Keratinocyte (primary cell): Measurements from ENCODE around the gene BET1L. TPM values are rescaled to one million over a fixed set of nuclear protein-coding genes. Genes with fewer than 3 reads are reported as not detected.

Source experiments
- DNase-seq: peaks from one replicate; pipeline ENCODE4 v3.0.0-alpha.2; 2011; ENCODE audit warnings: low read depth, missing footprints, low spot score
- FAIRE-seq: peaks from 2 replicates; lab custom pipeline; 2011; peaks lifted over from hg19 to GRCh38; lab: Jason Lieb, UNC
- H2AFZ ChIP-seq: 2 replicates; pipeline ENCODE4 v1.6.0; 2012; ENCODE audit warnings: low read length, control low read depth, inconsistent platforms; ENCODE audit not compliant: control insufficient read depth
- H3K27ac ChIP-seq: 2 replicates; pipeline ENCODE4 v1.5.1; 2011; ENCODE audit warnings: low read length; ENCODE audit not compliant: control insufficient read depth, insufficient read depth
- H3K27me3 ChIP-seq: 3 replicates; pipeline ENCODE4 v1.6.0; 2011; ENCODE audit warnings: low read length; ENCODE audit not compliant: control insufficient read depth, insufficient read depth; ENCODE audit errors: extremely low read depth
- H3K36me3 ChIP-seq, 2 experiments: 2 replicates in 1 of 2; 3 replicates in 1 of 2; pipeline ENCODE4 v1.5.1; 2011; ENCODE audit warnings: low read length in 2 of 2, mild to moderate bottlenecking in 1 of 2; ENCODE audit not compliant: control insufficient read depth in 2 of 2, insufficient read depth in 2 of 2; ENCODE audit errors: extremely low read depth in 1 of 2
- H3K4me1 ChIP-seq: 3 replicates; pipeline ENCODE4 v1.5.1; 2011; ENCODE audit warnings: low read length; ENCODE audit not compliant: control insufficient read depth, insufficient read depth; ENCODE audit errors: extremely low read depth
- H3K4me2 ChIP-seq: 3 replicates; pipeline ENCODE4 v1.6.0; 2011; ENCODE audit warnings: low read depth, low read length; ENCODE audit not compliant: control insufficient read depth, insufficient read depth; ENCODE audit errors: extremely low read depth
- H3K4me3 ChIP-seq, 3 experiments: fragments of 200-600 bp in 1 of 3; sonication (generic) in 1 of 3; 2 replicates in 2 of 3; 3 replicates in 1 of 3; pipeline ENCODE4 v1.5.1; 2011 to 2016; ENCODE audit warnings: low read length in 3 of 3, mild to moderate bottlenecking in 3 of 3, control low read depth in 2 of 3, inconsistent platforms in 1 of 3, low read depth in 1 of 3, mixed read lengths in 1 of 3, mixed run types in 1 of 3, moderate library complexity in 1 of 3; ENCODE audit not compliant: control insufficient read depth in 2 of 3, insufficient read depth in 2 of 3; ENCODE audit errors: extremely low read depth in 1 of 3
- H3K79me2 ChIP-seq: 2 replicates; pipeline ENCODE4 v1.6.0; 2012; ENCODE audit warnings: low read length; ENCODE audit not compliant: control insufficient read depth, insufficient read depth
- H3K9ac ChIP-seq: 3 replicates; pipeline ENCODE4 v1.6.0; 2011; ENCODE audit warnings: low read length; ENCODE audit not compliant: control insufficient read depth, insufficient read depth; ENCODE audit errors: extremely low read depth
- H3K9me1 ChIP-seq: 3 replicates; pipeline ENCODE4 v1.6.0; 2011; ENCODE audit warnings: low read length; ENCODE audit not compliant: control insufficient read depth, insufficient read depth; ENCODE audit errors: extremely low read depth
- H3K9me3 ChIP-seq: 2 replicates; pipeline ENCODE4 v1.5.1; 2012; ENCODE audit warnings: low read depth, low read length; ENCODE audit not compliant: control insufficient read depth
- H4K20me1 ChIP-seq: 3 replicates; pipeline ENCODE4 v1.6.0; 2011; ENCODE audit warnings: low read length; ENCODE audit not compliant: control insufficient read depth, insufficient read depth; ENCODE audit errors: extremely low read depth
- EZH2 ChIP-seq: IDR thresholded peaks from one replicate; pipeline ENCODE4 v1.6.1; 2012; ENCODE audit warnings: inconsistent platforms, mild to moderate bottlenecking, low read length, moderate library complexity
- dilution Hi-C: fragments of 300-500 bp; cut with MboI; formaldehyde crosslinking; loops from one replicate; pipeline ENCODE4 v1.7.0; 2020; ENCODE audit warnings: low sequenced_read_pairs; ENCODE audit not compliant: extremely low pct_ligation_motif_present
- polyA plus RNA-seq, 5 experiments: library from polyadenylated mRNA; depleted of rRNA in 3 of 5; stranded (reverse) in 3 of 5; stranded (forward) in 1 of 5; unstranded in 1 of 5; fragments of >200 nt; gene quantifications; 1 replicate in 1 of 5; 2 replicates in 3 of 5; 3 replicates in 1 of 5; pipeline versions ENCODE4 v1.2.1 to v1.2.3, GENCODE V29; 2011 to 2012; ENCODE audit warnings: missing spikeins in 2 of 5, low read depth in 1 of 5, low replicate concordance in 1 of 5
- TF ChIP-seq, protein P1 (sequence below), 3 experiments: IDR thresholded peaks in 1 of 3; conservative IDR thresholded peaks in 1 of 3; optimal IDR thresholded peaks in 1 of 3; 2 replicates in 2 of 3; 3 replicates in 1 of 3; pipeline versions ENCODE3 to v1.5.1; 2011; ENCODE audit warnings: low read length in 3 of 3, mild to moderate bottlenecking in 3 of 3, moderate library complexity in 2 of 3, control low read depth in 1 of 3, inconsistent platforms in 1 of 3; ENCODE audit not compliant: insufficient read depth in 2 of 3; ENCODE audit errors: extremely low read depth in 1 of 3

The BET1L gene
- polyA plus RNA-seq, 1 donor (not counting 4 experiments of a cell fraction or from before 2014, with no cell fraction given) = 27.0 TPM

DNA sequence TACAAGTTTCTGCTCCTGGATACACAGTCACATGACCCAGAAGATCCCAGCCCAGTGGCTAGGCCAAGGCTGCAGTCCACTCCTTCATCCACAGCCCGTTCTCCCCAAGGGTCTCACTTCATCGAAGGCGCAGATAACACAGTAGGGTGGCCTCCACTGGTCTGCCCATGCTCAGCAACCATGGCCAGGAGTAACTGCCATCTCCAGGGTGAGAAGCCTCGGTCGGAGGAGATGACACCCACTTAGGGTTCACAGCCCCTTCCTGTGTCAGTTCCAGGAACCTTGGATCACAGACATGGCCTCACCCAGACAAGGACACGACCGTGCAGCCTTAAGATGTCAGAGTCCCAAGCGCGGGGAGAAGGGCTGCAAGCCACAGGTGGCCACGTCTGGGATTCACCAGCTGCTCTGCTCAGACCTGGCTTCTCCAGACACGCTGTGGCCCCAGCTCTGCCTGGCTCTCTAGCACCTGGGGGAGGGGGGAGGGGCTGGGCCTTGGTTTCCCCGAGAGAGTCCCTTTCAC lies 2.6 kb downstream of the BET1L start:
- H3K4me1 ChIP-seq = peaks cover 12% of the 10 kb centered on the region
- FAIRE-seq = no peak

DNA sequence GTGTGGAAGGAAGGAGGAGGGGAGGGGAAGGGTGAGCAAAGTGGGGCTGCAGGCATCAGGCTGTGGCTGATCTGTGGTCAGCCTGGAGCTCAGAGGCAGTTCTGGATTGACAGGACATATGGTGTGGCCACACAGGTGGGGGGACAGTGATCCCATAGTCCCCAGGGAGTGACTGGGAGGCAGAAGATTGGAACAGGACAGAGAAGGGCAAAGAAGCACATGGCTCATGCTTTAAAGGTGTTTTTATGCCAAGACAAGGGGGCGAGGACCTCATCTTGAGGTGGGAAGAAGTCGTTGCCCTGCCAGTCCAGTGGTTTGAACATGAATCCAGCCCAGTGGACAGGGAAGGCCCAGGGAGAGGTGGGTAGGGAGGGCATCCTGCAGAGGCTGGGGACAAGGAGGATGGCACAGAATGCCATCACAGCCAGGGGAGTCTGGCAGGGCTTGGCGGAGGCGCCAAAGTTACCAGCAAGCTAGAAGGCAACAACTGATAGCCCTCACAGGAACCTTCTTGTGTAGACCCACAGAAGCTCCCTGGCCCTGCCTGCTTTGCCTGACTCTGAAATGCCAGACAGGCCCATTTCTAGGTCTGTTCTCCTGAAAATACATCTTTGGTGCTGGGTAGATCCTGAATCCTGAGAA lies 3.1 kb downstream of the BET1L start:
- H3K9ac ChIP-seq = no peak overlapping the region
- TF ChIP-seq, protein P1, sequence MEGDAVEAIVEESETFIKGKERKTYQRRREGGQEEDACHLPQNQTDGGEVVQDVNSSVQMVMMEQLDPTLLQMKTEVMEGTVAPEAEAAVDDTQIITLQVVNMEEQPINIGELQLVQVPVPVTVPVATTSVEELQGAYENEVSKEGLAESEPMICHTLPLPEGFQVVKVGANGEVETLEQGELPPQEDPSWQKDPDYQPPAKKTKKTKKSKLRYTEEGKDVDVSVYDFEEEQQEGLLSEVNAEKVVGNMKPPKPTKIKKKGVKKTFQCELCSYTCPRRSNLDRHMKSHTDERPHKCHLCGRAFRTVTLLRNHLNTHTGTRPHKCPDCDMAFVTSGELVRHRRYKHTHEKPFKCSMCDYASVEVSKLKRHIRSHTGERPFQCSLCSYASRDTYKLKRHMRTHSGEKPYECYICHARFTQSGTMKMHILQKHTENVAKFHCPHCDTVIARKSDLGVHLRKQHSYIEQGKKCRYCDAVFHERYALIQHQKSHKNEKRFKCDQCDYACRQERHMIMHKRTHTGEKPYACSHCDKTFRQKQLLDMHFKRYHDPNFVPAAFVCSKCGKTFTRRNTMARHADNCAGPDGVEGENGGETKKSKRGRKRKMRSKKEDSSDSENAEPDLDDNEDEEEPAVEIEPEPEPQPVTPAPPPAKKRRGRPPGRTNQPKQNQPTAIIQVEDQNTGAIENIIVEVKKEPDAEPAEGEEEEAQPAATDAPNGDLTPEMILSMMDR (optimal IDR thresholded peaks at IDR 0.05 in 1 of 3, IDR thresholded peaks at IDR 0.05 in 1 of 3, conservative IDR thresholded peaks at IDR 0.05 in 1 of 3; ENCODE audit: extremely low read depth in 1 of 3, insufficient read depth in 2 of 3, low read length in 3 of 3) = no peak
- no peak for TF ChIP-seq EZH2

More for the DNA sequence above, 2.6 kb downstream of the BET1L start:
- no peaks in the 10 kb centered on the region for H3K9me3 ChIP-seq
- DNase-seq = no peak
- H3K27ac ChIP-seq = no peak overlapping the region
- no peak overlapping the region for H3K9ac ChIP-seq
- peaks cover 50% of the 10 kb centered on the region for H3K79me2 ChIP-seq
- dilution Hi-C loops = no loop called here
- H3K9me1 ChIP-seq = peaks cover 2% of the 10 kb centered on the region
- H3K4me2 ChIP-seq = no peak overlapping the region
- no peak overlapping the region for H3K4me3 ChIP-seq
- peaks cover 27 to 32% of the 10 kb centered on the region in 2 experiments for H3K36me3 ChIP-seq
- no peaks in the 10 kb centered on the region for H3K27me3 ChIP-seq
- no peak for TF ChIP-seq EZH2
- TF ChIP-seq, protein P1 (optimal IDR thresholded peaks at IDR 0.05 in 1 of 3, IDR thresholded peaks at IDR 0.05 in 1 of 3, conservative IDR thresholded peaks at IDR 0.05 in 1 of 3; ENCODE audit: extremely low read depth in 1 of 3, insufficient read depth in 2 of 3, low read length in 3 of 3) = no peak
- no peak overlapping the region for H2AFZ ChIP-seq
- H4K20me1 ChIP-seq = peaks cover 8% of the 10 kb centered on the region

More for the DNA sequence above, 3.1 kb downstream of the BET1L start:
- Histone ChIP-seq H2AFZ (no peak overlapping the region), H3K4me1 (peaks cover 8% of the 10 kb centered on the region), H3K4me2 (no peak overlapping the region), H3K79me2 (peaks cover 44% of the 10 kb centered on the region), H3K9me1 (peaks cover 2% of the 10 kb centered on the region), H3K9me3 (no peaks in the 10 kb centered on the region), H4K20me1 (peaks cover 8% of the 10 kb centered on the region), H3K27me3 (no peaks in the 10 kb centered on the region), H3K27ac (no peak overlapping the region), H3K36me3 (peaks cover 27% of the 10 kb centered on the region in 2 experiments), H3K4me3 (no peak overlapping the region)
- dilution Hi-C loops = no loop called here
- FAIRE-seq (no peak), DNase-seq (no peak)
